ENCODE data around the gene NELL2. TPM values are rescaled to one million over a fixed set of nuclear protein-coding genes. Genes with fewer than 3 reads are reported as not detected.

Gene NELL2
- total and polyA plus RNA-seq, 2 donors from 2014 or later = 0.30 to 3.3 TPM

DNA sequence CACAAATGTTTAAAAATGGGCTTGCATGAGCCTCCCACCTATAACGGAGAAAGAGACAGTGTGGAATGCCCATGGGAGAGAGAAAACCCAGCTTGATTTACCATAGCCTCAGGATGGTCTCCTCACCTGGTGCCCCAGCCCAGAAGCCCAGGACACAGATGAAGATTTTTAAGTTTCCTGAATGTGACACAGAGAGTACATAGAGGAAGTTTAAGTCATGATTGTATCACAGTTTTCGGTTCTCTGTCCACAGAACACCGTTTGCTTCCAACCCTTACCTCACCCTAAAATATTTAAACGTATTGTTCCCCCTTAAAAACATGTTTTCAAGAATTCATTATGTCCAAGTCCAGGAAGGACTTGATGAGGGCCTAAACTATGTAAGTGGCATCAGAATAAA lies 56.2 kb downstream of the NELL2 start:
- no peak overlapping the region for H3K4me3 ChIP-seq (ENCODE audit: low read length in 3 of 3)
- H3K9me3 ChIP-seq (ENCODE audit: control insufficient read depth in 2 of 3, insufficient read depth in 1 of 3, low read length in 3 of 3) = no peaks in the 10 kb centered on the region
- H3K9ac ChIP-seq (ENCODE audit: low read length in 3 of 3) = no peak overlapping the region
- H3K4me1 ChIP-seq (ENCODE audit: control insufficient read depth in 2 of 3, insufficient read depth in 2 of 3, low read depth in 1 of 3, low read length in 3 of 3) = no peaks in the 10 kb centered on the region
- intact Hi-C loops (cut with DNase I) = no loop called here
- TF ChIP-seq, protein P1, sequence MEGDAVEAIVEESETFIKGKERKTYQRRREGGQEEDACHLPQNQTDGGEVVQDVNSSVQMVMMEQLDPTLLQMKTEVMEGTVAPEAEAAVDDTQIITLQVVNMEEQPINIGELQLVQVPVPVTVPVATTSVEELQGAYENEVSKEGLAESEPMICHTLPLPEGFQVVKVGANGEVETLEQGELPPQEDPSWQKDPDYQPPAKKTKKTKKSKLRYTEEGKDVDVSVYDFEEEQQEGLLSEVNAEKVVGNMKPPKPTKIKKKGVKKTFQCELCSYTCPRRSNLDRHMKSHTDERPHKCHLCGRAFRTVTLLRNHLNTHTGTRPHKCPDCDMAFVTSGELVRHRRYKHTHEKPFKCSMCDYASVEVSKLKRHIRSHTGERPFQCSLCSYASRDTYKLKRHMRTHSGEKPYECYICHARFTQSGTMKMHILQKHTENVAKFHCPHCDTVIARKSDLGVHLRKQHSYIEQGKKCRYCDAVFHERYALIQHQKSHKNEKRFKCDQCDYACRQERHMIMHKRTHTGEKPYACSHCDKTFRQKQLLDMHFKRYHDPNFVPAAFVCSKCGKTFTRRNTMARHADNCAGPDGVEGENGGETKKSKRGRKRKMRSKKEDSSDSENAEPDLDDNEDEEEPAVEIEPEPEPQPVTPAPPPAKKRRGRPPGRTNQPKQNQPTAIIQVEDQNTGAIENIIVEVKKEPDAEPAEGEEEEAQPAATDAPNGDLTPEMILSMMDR (IDR thresholded peaks at IDR 0.05; ENCODE audit: borderline replicate concordance, extremely low read depth, insufficient read depth) = no peak
- no peaks in the 10 kb centered on the region for H3K36me3 ChIP-seq (ENCODE audit: control insufficient read depth in 2 of 3, insufficient read depth in 3 of 3, low read length in 3 of 3)
- H3K27ac ChIP-seq (ENCODE audit: low read depth in 2 of 2, low read length in 2 of 2) = no peak overlapping the region
- DNase-seq (no peak), FAIRE-seq (no peak)
- no peaks in the 10 kb centered on the region for H3K27me3 ChIP-seq (ENCODE audit: control insufficient read depth, insufficient read depth, low read length)

- Histone ChIP-seq H3K27ac (ENCODE audit: low read depth in 2 of 2, low read length in 2 of 2) (no peak overlapping the region), H3K4me3 (ENCODE audit: low read length in 3 of 3) (no peak overlapping the region), H3K9me3 (ENCODE audit: control insufficient read depth in 2 of 3, insufficient read depth in 1 of 3, low read length in 3 of 3) (no peaks in the 10 kb centered on the region), H3K4me1 (ENCODE audit: control insufficient read depth in 2 of 3, insufficient read depth in 2 of 3, low read depth in 1 of 3, low read length in 3 of 3) (no peaks in the 10 kb centered on the region), H3K9ac (ENCODE audit: low read length in 3 of 3) (no peak overlapping the region), H3K36me3 (ENCODE audit: control insufficient read depth in 2 of 3, insufficient read depth in 3 of 3, low read length in 3 of 3) (no peaks in the 10 kb centered on the region), H3K27me3 (ENCODE audit: control insufficient read depth, insufficient read depth, low read length) (no peaks in the 10 kb centered on the region)
- DNase-seq = no peak
- TF ChIP-seq, protein P1 (IDR thresholded peaks at IDR 0.05; ENCODE audit: borderline replicate concordance, extremely low read depth, insufficient read depth) = no peak
- no peak for FAIRE-seq
- intact Hi-C loops (cut with DNase I) = no loop called here
Measured at GRCh38 chr12:44817687-44818086, 58.4 kb downstream of the NELL2 start.

- Histone ChIP-seq H3K9me3 (ENCODE audit: control insufficient read depth in 2 of 3, insufficient read depth in 1 of 3, low read length in 3 of 3) (no peaks in the 10 kb centered on the region), H3K4me3 (ENCODE audit: low read length in 3 of 3) (no peak overlapping the region), H3K27me3 (ENCODE audit: control insufficient read depth, insufficient read depth, low read length) (no peaks in the 10 kb centered on the region), H3K9ac (ENCODE audit: low read length in 3 of 3) (no peak overlapping the region), H3K4me1 (ENCODE audit: control insufficient read depth in 2 of 3, insufficient read depth in 2 of 3, low read depth in 1 of 3, low read length in 3 of 3) (no peaks in the 10 kb centered on the region), H3K36me3 (ENCODE audit: control insufficient read depth in 2 of 3, insufficient read depth in 3 of 3, low read length in 3 of 3) (no peaks in the 10 kb centered on the region), H3K27ac (ENCODE audit: low read depth in 2 of 2, low read length in 2 of 2) (no peak overlapping the region)
- DNase-seq (no peak), FAIRE-seq (no peak)
- intact Hi-C loops (cut with DNase I) = no loop called here
- TF ChIP-seq, protein P1 (IDR thresholded peaks at IDR 0.05; ENCODE audit: borderline replicate concordance, extremely low read depth, insufficient read depth) = no peak
Measured at GRCh38 chr12:44816446-44817017, 59.6 kb downstream of the NELL2 start.

DNA sequence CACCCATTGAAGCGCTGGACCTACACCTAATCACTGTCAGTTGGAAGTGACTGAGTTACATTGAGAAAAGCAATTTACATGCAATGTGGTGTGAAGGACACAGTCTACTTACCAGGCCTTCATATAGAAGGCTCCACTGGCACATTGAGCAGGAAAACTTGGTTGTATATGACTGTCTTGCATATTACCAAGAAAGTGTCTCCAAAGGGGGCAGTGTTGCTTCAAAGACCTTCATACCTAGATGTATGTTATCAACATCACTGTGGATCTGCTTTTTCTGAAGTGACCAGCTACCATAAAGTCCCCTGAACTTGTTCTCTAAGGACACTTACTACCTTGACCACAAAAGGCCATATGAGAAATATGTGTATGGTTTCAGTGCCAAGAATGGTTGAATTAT lies 64.1 kb downstream of the NELL2 start:
- intact Hi-C loops (cut with DNase I) = no loop called here
- FAIRE-seq = no peak
- no peak for DNase-seq

More for the DNA sequence above, 64.1 kb downstream of the NELL2 start:
- H3K36me3 ChIP-seq (ENCODE audit: control insufficient read depth in 2 of 3, insufficient read depth in 3 of 3, low read length in 3 of 3) = no peaks in the 10 kb centered on the region
- no peaks in the 10 kb centered on the region for H3K4me1 ChIP-seq (ENCODE audit: control insufficient read depth in 2 of 3, insufficient read depth in 2 of 3, low read depth in 1 of 3, low read length in 3 of 3)
- no peaks in the 10 kb centered on the region for H3K27me3 ChIP-seq (ENCODE audit: control insufficient read depth, insufficient read depth, low read length)
- TF ChIP-seq, protein P1 (IDR thresholded peaks at IDR 0.05; ENCODE audit: borderline replicate concordance, extremely low read depth, insufficient read depth) = no peak
- H3K9ac ChIP-seq (ENCODE audit: low read length in 3 of 3) = no peak overlapping the region
- H3K9me3 ChIP-seq (ENCODE audit: control insufficient read depth in 2 of 3, insufficient read depth in 1 of 3, low read length in 3 of 3) = no peaks in the 10 kb centered on the region
- H3K27ac ChIP-seq (ENCODE audit: low read depth in 2 of 2, low read length in 2 of 2) = no peak overlapping the region
- no peak overlapping the region for H3K4me3 ChIP-seq (ENCODE audit: low read length in 3 of 3)
